ENCODE data around the gene NUDT19.

DNA sequence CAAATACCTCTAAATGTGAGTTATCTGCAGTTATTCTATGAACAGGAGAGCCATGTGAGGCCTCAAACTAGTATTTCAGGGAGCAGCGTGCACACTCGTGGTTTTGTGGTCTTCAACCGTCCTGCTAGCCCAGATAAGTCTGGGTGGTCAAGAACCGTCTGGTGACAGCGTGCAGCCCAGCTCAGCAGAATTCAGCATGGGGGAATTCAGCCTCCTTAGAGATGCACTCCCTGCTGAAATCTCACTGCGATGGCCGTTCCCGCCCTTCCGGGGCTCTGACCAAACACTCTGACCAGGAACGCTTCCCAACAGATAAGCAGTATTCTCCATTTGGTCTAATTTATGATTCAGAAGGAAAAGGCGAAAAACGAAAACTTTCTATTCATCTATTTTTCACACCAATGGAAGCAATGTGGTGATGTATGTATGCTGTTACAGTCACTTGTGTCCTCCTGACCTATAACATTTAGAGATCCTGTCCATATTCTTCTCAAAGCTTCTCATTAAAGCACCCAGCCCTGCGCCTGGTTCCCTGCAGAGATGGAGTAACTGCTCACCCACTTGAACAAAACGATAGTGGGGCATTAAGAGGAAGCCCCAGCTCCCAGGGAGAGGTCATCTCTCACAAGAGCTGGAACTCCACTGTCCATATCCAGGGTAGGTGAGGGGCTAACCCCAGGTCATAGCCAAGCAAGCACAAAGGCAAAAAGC lies 19.6 kb upstream of the NUDT19 start:
- TF ChIP-seq CTCF (IDR thresholded peaks at IDR 0.05 in 2 of 3, conservative IDR thresholded peaks at IDR 0.05 in 1 of 3; ENCODE audit: borderline replicate concordance in 1 of 3, insufficient read depth in 1 of 3, low read depth in 2 of 3, low read length in 2 of 3) (no peak), SRF (IDR thresholded peaks at IDR 0.05; ENCODE audit: low read depth) (no peak), TCF7L2 (IDR thresholded peaks at IDR 0.05; ENCODE audit: borderline replicate concordance, extremely low read depth, insufficient read depth, insufficient read length) (no peak), RAD21 (IDR thresholded peaks at IDR 0.05; ENCODE audit: low read depth) (no peak), POLR2AphosphoS5 (IDR thresholded peaks at IDR 0.05; ENCODE audit: low read depth, low read length) (no peak), EZH2 (IDR thresholded peaks at IDR 0.05) (no peak), SIN3A (IDR thresholded peaks at IDR 0.05; ENCODE audit: low read depth) (no peak), REST (IDR thresholded peaks at IDR 0.05; ENCODE audit: low read depth) (no peak), YY1 (IDR thresholded peaks at IDR 0.05; ENCODE audit: extremely low read depth, insufficient replicate concordance, low read depth, low read length) (no peak), POLR2A (IDR thresholded peaks at IDR 0.05; ENCODE audit: borderline replicate concordance, extremely low read depth, insufficient read depth, insufficient read length) (no peak)
- TF ChIP-seq, protein P1, sequence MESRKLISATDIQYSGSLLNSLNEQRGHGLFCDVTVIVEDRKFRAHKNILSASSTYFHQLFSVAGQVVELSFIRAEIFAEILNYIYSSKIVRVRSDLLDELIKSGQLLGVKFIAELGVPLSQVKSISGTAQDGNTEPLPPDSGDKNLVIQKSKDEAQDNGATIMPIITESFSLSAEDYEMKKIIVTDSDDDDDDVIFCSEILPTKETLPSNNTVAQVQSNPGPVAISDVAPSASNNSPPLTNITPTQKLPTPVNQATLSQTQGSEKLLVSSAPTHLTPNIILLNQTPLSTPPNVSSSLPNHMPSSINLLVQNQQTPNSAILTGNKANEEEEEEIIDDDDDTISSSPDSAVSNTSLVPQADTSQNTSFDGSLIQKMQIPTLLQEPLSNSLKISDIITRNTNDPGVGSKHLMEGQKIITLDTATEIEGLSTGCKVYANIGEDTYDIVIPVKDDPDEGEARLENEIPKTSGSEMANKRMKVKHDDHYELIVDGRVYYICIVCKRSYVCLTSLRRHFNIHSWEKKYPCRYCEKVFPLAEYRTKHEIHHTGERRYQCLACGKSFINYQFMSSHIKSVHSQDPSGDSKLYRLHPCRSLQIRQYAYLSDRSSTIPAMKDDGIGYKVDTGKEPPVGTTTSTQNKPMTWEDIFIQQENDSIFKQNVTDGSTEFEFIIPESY (IDR thresholded peaks at IDR 0.05; ENCODE audit: extremely low read depth, insufficient replicate concordance, low read length): no peak
